Testis (tissue), 2 donors: ENCODE data around the gene EGFR.

Experiments
- CTCF ChIP-seq, 3 experiments: fragments of 450-650 bp in 2 of 3; fragments of 200-600 bp in 1 of 3; sonication (generic) in 1 of 3; IDR thresholded peaks; one replicate each; pipeline ENCODE4 v1.5.1; 2016 to 2019; ENCODE audit warnings: antibody characterized with exemption in 3 of 3, mild to moderate bottlenecking in 2 of 3, moderate library complexity in 1 of 3
- POLR2A ChIP-seq: fragments of 450-650 bp; IDR thresholded peaks from one replicate; pipeline ENCODE4 v1.6.1; 2017; ENCODE audit warnings: antibody characterized with exemption, mild to moderate bottlenecking, moderate library complexity

DNA sequence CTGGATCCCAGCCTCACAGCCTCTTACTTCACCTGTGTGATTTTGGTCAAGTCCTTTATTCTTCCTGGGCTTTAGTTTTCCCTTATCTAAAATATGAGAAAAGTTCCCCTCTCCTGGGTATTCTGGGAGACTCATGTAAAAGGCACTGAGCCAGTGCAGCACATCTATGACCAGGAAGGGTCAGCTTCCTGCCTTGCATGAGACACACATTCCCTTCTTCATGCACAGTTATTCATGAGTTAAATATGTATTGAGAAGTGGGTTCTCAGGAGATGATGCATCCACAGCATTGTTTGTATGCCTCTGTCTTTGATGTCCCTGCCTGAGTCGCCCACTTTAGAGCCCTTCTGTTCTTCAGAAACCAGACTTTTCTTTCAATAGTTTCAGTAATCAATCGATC, 33.3 kb downstream of the EGFR start:
- TF ChIP-seq POLR2A (no peak), CTCF (IDR thresholded peaks at IDR 0.05) (no peak)
